Heart left ventricle (tissue), 13 donors: ENCODE results near the gene SGIP1.

ENCODE experiments used
- POLR2A ChIP-seq, 2 donors: fragments of 450-650 bp; IDR thresholded peaks; one replicate each; pipeline ENCODE4 v1.6.1; 2017; ENCODE audit warnings: antibody characterized with exemption in 2 of 2, mild to moderate bottlenecking in 2 of 2, moderate library complexity in 2 of 2
- TF ChIP-seq, protein P1 (sequence below), 12 donors: fragments of 200-600 bp; sonication (generic) in 4 of 12; IDR thresholded peaks; one replicate each; pipeline versions ENCODE4 v1.5.0 to v1.8.0; 2018 to 2022; ENCODE audit warnings: antibody characterized with exemption in 12 of 12, mild to moderate bottlenecking in 5 of 12
- donor health status: ischemic (EF 13 %, LVEDD 7.1; RV severe dilation, severe dysfunction).
- donor health status: DM: no; HTN: yes; CAD: no.
- donor health status: DM: no; HTN: no; CAD: no.
- donor health status: ischemic (EF 25% LVEDD 6.9; RV normal size, moderate dysfunction).
- donor health status: ischemic (EF 25% LVEDD 5.7; RV mildly dilated, moderate dysfunction).
- donor health status: ischemic (EF 35%, LVEDD 5.7; RV mildly dilated, moderate dysfunction).
- donor health status: nonischemic (EF 11% LVEDD 7.7; RV severe dilation, severe dysfunction).
- donor health status: DM: yes; HTN: yes; CAD: no.
- donor health status: PGD.
- donor health status: ischemic (EF 29% LVEDD 5.4; RV normal size, mild dysfunction).
- donor health status: nonischemic (EF 23%, LVEDD 6.1; RV moderate dilation, normal function).

DNA sequence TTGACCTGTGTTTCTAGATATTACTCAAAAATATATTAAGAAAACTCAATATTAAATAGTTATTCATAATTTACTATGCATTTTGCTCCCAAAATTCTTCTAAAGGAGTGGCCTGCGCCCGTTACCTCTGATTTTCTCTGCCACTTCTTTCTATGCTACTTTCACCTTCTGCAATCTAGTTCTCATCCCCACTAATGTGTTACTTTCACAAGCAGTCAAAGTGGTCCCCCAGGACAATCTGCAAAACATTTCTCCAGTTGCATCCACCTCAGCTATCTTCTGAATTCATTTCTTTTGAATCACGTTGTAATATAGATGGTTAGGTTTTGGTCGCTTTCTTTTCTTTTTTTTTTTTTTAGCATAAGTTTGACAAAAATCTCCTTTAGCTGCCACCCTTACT lies 253.7 kb downstream of the SGIP1 start:
- TF ChIP-seq POLR2A (IDR thresholded peaks at IDR 0.05): no peak
- TF ChIP-seq, protein P1, sequence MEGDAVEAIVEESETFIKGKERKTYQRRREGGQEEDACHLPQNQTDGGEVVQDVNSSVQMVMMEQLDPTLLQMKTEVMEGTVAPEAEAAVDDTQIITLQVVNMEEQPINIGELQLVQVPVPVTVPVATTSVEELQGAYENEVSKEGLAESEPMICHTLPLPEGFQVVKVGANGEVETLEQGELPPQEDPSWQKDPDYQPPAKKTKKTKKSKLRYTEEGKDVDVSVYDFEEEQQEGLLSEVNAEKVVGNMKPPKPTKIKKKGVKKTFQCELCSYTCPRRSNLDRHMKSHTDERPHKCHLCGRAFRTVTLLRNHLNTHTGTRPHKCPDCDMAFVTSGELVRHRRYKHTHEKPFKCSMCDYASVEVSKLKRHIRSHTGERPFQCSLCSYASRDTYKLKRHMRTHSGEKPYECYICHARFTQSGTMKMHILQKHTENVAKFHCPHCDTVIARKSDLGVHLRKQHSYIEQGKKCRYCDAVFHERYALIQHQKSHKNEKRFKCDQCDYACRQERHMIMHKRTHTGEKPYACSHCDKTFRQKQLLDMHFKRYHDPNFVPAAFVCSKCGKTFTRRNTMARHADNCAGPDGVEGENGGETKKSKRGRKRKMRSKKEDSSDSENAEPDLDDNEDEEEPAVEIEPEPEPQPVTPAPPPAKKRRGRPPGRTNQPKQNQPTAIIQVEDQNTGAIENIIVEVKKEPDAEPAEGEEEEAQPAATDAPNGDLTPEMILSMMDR (IDR thresholded peaks at IDR 0.05): no peak
